ENCODE data around the gene GPRIN1.

The GPRIN1 gene

GRCh38 chr5:176642675-176643490 is 32.9 kb upstream of the GPRIN1 start:
- DNase-seq: no peak

GRCh38 chr5:176640616-176641015 is 30.7 kb upstream of the GPRIN1 start:
- no peak for DNase-seq

- no peak for DNase-seq
Observed at GRCh38 chr5:176639981-176640380, 30.0 kb upstream of the GPRIN1 start.

- DNase-seq: no peak
Observed at GRCh38 chr5:176639208-176639607, 29.3 kb upstream of the GPRIN1 start.

GRCh38 chr5:176638437-176638836 is 28.5 kb upstream of the GPRIN1 start:
- no peak for DNase-seq

- no peak for DNase-seq
Observed at GRCh38 chr5:176637556-176637955, 27.6 kb upstream of the GPRIN1 start.

- DNase-seq: peak; percentile 20
Observed at GRCh38 chr5:176636426-176636825, 26.5 kb upstream of the GPRIN1 start.

- no peak for DNase-seq
Observed at GRCh38 chr5:176633598-176633997, 23.6 kb upstream of the GPRIN1 start.

GRCh38 chr5:176632745-176633144 is 22.8 kb upstream of the GPRIN1 start:
- peak; percentile 88 for DNase-seq

GRCh38 chr5:176631383-176632200 is 21.6 kb upstream of the GPRIN1 start:
- DNase-seq: no peak

- peak; percentile 70 for DNase-seq
Observed at GRCh38 chr5:176630681-176631222, 20.8 kb upstream of the GPRIN1 start.

- DNase-seq: peak; percentile 85
Observed at GRCh38 chr5:176629853-176630680, 20.1 kb upstream of the GPRIN1 start, which contains the start of the genes EIF4E1B and SNCB. EIF4E1B (plus strand) TSS chr5:176630675; CDS start chr5:176642788, 12,113 bp downstream. SNCB (minus strand) TSS chr5:176630534; CDS start chr5:176629654, 880 bp downstream.

- no peak for DNase-seq
Observed at GRCh38 chr5:176629317-176629852, 19.4 kb upstream of the GPRIN1 start.

GRCh38 chr5:176628406-176629228 is 18.7 kb upstream of the GPRIN1 start:
- no peak for DNase-seq

GRCh38 chr5:176627582-176627981 is 17.6 kb upstream of the GPRIN1 start:
- no peak for DNase-seq

GRCh38 chr5:176626876-176627236 is 16.9 kb upstream of the GPRIN1 start:
- no peak for DNase-seq

- DNase-seq: no peak
Observed at GRCh38 chr5:176625966-176626875, 16.3 kb upstream of the GPRIN1 start.

GRCh38 chr5:176625512-176625911 is 15.6 kb upstream of the GPRIN1 start:
- no peak for DNase-seq

GRCh38 chr5:176624938-176625337 is 15.0 kb upstream of the GPRIN1 start:
- no peak for DNase-seq

GRCh38 chr5:176624142-176624541 is 14.2 kb upstream of the GPRIN1 start:
- no peak for DNase-seq

Data from DMS53 (cell line).